Mammary epithelial cell (primary cell): ENCODE data around the gene CDH15.

Experiments
- EZH2 ChIP-seq: IDR thresholded peaks from 2 replicates; pipeline ENCODE4 v1.6.1; 2012; ENCODE audit warnings: low read length, inconsistent platforms, borderline replicate concordance
- TF ChIP-seq, protein P1 (sequence below), 2 donors: IDR thresholded peaks in 1 of 2; conservative IDR thresholded peaks in 1 of 2; 2 replicates each; pipeline ENCODE4 v1.5.1; 2011 to 2012; ENCODE audit warnings: inconsistent platforms in 2 of 2, low read length in 2 of 2, mild to moderate bottlenecking in 2 of 2, control low read depth in 1 of 2, low read depth in 1 of 2; ENCODE audit not compliant: insufficient read depth in 1 of 2; ENCODE audit errors: extremely low read depth in 1 of 2

DNA sequence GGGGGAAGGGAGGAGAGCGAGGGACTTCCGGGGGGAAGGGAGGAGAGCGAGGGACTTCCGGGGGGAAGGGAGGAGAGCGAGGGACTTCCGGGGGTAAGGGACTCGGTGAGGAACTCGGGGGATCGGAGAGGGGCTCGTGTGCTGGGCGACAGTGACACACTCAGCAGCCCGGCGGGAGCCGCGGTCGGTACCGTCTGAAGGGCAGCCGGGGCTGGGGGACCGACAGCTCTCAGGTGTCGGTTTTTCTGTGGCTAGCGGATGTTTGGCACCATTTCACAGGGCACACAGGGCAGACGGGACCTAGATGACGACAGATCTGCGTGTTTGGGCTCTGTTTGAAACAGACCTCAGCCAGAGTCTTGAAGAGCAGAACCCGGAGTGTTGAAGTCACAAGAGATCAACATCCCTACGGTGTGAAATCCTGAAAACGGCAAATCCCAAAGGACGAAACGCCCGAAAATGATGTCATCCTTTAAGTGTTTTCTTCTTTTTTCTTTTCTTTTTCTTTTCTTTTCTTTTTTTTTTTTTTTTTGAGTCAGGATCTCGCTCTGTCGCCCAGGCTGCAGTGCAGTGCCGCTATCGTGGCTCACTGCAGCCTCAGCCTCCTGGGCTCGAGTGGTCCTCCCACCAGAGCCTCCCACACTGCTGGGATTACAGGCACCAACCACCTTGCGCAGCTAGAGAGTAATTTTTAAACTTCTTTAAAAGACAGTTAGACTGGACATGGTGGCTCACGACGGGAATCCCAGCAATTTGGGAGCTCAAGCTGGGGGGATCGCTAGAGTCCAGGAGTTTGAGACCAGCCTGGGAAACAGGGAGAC lies 69.8 kb downstream of the CDH15 start:
- TF ChIP-seq, protein P1, sequence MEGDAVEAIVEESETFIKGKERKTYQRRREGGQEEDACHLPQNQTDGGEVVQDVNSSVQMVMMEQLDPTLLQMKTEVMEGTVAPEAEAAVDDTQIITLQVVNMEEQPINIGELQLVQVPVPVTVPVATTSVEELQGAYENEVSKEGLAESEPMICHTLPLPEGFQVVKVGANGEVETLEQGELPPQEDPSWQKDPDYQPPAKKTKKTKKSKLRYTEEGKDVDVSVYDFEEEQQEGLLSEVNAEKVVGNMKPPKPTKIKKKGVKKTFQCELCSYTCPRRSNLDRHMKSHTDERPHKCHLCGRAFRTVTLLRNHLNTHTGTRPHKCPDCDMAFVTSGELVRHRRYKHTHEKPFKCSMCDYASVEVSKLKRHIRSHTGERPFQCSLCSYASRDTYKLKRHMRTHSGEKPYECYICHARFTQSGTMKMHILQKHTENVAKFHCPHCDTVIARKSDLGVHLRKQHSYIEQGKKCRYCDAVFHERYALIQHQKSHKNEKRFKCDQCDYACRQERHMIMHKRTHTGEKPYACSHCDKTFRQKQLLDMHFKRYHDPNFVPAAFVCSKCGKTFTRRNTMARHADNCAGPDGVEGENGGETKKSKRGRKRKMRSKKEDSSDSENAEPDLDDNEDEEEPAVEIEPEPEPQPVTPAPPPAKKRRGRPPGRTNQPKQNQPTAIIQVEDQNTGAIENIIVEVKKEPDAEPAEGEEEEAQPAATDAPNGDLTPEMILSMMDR (conservative IDR thresholded peaks at IDR 0.05 in 1 of 2, IDR thresholded peaks at IDR 0.05 in 1 of 2; ENCODE audit: extremely low read depth in 1 of 2, insufficient read depth in 1 of 2, low read depth in 1 of 2, low read length in 2 of 2) = no peak
- TF ChIP-seq EZH2 = no peak
